Measurements from ENCODE around the gene TUBA4A.

TUBA4A gene

GRCh38 chr2:219218732-219219701 is 34.7 kb downstream of the TUBA4A start, which contains the start of gene ABCB6:
TSS of gene ABCB6 (minus strand) at chr2:219218958. CDS start at chr2:219218673, 285 bp downstream.
- Histone ChIP-seq H3K4me1 (ENCODE audit: control insufficient read depth in 1 of 2, insufficient read depth in 1 of 2, low read depth in 1 of 2, low read length in 1 of 2) (peaks cover 43 to 45% of the 10 kb centered on the region in 2 experiments), H3K4me3 (ENCODE audit: low read depth in 1 of 2, low read length in 1 of 2) (peak within 1 kb of the TSS; percentile 84 to 89), H3K27me3 (peaks cover 29% of the 10 kb centered on the region), H3K27ac (peak within 1 kb of the TSS; percentile 69), H3K9me3 (no peaks in the 10 kb centered on the region), H3K36me3 (peaks cover 62% of the 10 kb centered on the region)
- peak; percentile 30 for TF ChIP-seq CTCF (IDR thresholded peaks at IDR 0.05)

- peaks cover 58% of the 10 kb centered on the region for H3K36me3 ChIP-seq
- H3K4me1 ChIP-seq (ENCODE audit: control insufficient read depth in 1 of 2, insufficient read depth in 1 of 2, low read depth in 1 of 2, low read length in 1 of 2): peaks cover 44 to 46% of the 10 kb centered on the region in 2 experiments
- no peak for TF ChIP-seq CTCF (IDR thresholded peaks at IDR 0.05)
- H3K27ac ChIP-seq: peak overlapping the region; percentile 69
- H3K4me3 ChIP-seq (ENCODE audit: low read depth in 1 of 2, low read length in 1 of 2): peak overlapping the region; percentile 84 to 89
- peaks cover 29% of the 10 kb centered on the region for H3K27me3 ChIP-seq
- H3K9me3 ChIP-seq: no peaks in the 10 kb centered on the region
These were observed 35.4 kb downstream of the TUBA4A start for GRCh38 chr2:219218217-219218731.

GRCh38 chr2:219216535-219216915 is 37.2 kb downstream of the TUBA4A start:
- H3K27ac ChIP-seq: no peak overlapping the region
- no peaks in the 10 kb centered on the region for H3K9me3 ChIP-seq
- TF ChIP-seq CTCF (IDR thresholded peaks at IDR 0.05): no peak
- peaks cover 29% of the 10 kb centered on the region for H3K27me3 ChIP-seq
- no peak overlapping the region for H3K4me3 ChIP-seq (ENCODE audit: low read depth in 1 of 2, low read length in 1 of 2)
- H3K36me3 ChIP-seq: peaks cover 50% of the 10 kb centered on the region
- peaks cover 45 to 50% of the 10 kb centered on the region in 2 experiments for H3K4me1 ChIP-seq (ENCODE audit: control insufficient read depth in 1 of 2, insufficient read depth in 1 of 2, low read depth in 1 of 2, low read length in 1 of 2)

- no peak for TF ChIP-seq CTCF (IDR thresholded peaks at IDR 0.05)
- H3K27me3 ChIP-seq: peaks cover 29% of the 10 kb centered on the region
- H3K9me3 ChIP-seq: no peaks in the 10 kb centered on the region
- H3K36me3 ChIP-seq: peaks cover 44% of the 10 kb centered on the region
- no peak overlapping the region for H3K4me3 ChIP-seq (ENCODE audit: low read depth in 1 of 2, low read length in 1 of 2)
- H3K4me1 ChIP-seq (ENCODE audit: control insufficient read depth in 1 of 2, insufficient read depth in 1 of 2, low read depth in 1 of 2, low read length in 1 of 2): peaks cover 45 to 52% of the 10 kb centered on the region in 2 experiments
- H3K27ac ChIP-seq: no peak overlapping the region
These were observed 37.7 kb downstream of the TUBA4A start for GRCh38 chr2:219215871-219216534.

- Histone ChIP-seq H3K27ac (no peak overlapping the region), H3K27me3 (peaks cover 21% of the 10 kb centered on the region), H3K4me3 (ENCODE audit: low read depth in 1 of 2, low read length in 1 of 2) (no peak overlapping the region), H3K9me3 (no peaks in the 10 kb centered on the region), H3K36me3 (peaks cover 39% of the 10 kb centered on the region), H3K4me1 (ENCODE audit: control insufficient read depth in 1 of 2, insufficient read depth in 1 of 2, low read depth in 1 of 2, low read length in 1 of 2) (peaks cover 45 to 54% of the 10 kb centered on the region in 2 experiments)
- no peak for TF ChIP-seq CTCF (IDR thresholded peaks at IDR 0.05)
These were observed 38.9 kb downstream of the TUBA4A start for GRCh38 chr2:219214786-219215185.
